ENCODE data around the gene NRP2. TPM values are rescaled to one million over a fixed set of nuclear protein-coding genes. Genes with fewer than 3 reads are reported as not detected.

NRP2 gene
- total RNA-seq, 1 experiment from 2014 or later = 18.3 TPM

DNA sequence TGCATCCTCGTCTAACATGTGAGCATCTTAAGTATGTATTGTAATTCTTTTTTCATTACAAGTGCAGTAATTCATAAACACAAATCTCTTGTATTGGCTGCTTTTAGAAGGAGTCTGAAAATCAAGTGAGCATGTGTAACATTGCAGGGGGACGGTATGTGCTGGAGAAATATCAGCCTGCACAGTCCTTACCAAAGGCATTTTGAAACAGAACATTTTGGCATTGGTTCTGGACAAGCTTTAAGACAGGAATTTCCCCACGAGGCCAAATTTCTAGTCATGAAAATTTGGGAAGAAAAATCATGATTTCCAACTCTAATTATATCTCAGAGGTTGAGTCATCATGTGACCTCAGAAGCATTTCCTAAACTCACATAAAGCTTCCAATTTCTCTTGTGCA lies 24.7 kb upstream of the NRP2 start:
- H2AFZ ChIP-seq (ENCODE audit: low read length) = no peak overlapping the region
- H3K27me3 ChIP-seq (ENCODE audit: low read length) = no peaks in the 10 kb centered on the region
- H3K9me2 ChIP-seq (replicated peaks; ENCODE audit: low read length) = no peaks in the 10 kb centered on the region
- no peaks in the 10 kb centered on the region for H4K20me1 ChIP-seq (ENCODE audit: low read length)
- peaks cover 9% of the 10 kb centered on the region; the same call in 1 of the 2 replicates for H3K4me1 ChIP-seq (ENCODE audit: insufficient read depth, low read length)
- H3F3A ChIP-seq (ENCODE audit: low read length, unreplicated experiment) = no peaks in the 10 kb centered on the region
- H3K9ac ChIP-seq (ENCODE audit: low read length) = no peak overlapping the region
- CTCF ChIA-PET = no interaction called here
- TF ChIP-seq CTCF (conservative IDR thresholded peaks at IDR 0.05; ENCODE audit: low read depth, low read length) = no peak
- no peak for TF ChIP-seq EZH2phosphoT487 (IDR thresholded peaks at IDR 0.05; ENCODE audit: borderline replicate concordance, low read length)
- no peak overlapping the region for H3K27ac ChIP-seq (ENCODE audit: low read length)
- intact Hi-C loops (cut with micrococcal nuclease) = no loop called here
- no peak for DNase-seq
- no peak overlapping the region for H3K4me3 ChIP-seq (ENCODE audit: low read length)
- ATAC-seq = no peak
- H3K36me3 ChIP-seq (ENCODE audit: low read depth, low read length) = no peaks in the 10 kb centered on the region
- no peaks in the 10 kb centered on the region for H3K9me3 ChIP-seq (ENCODE audit: low read length)
- BruUV-seq (replicated peaks) = no TSS peak
- H3K4me2 ChIP-seq (ENCODE audit: low read length) = no peak overlapping the region
- H3K79me2 ChIP-seq (ENCODE audit: low read length) = no peaks in the 10 kb centered on the region
- POLR2A ChIA-PET (ENCODE audit: unreplicated experiment) = no interaction called here

GRCh38 chr2:205658068-205658467 lies 24.2 kb upstream of the NRP2 start:
- DNase-seq (no peak), ATAC-seq (no peak)
- no peak overlapping the region for H3K4me2 ChIP-seq (ENCODE audit: low read length)
- TF ChIP-seq CTCF (conservative IDR thresholded peaks at IDR 0.05; ENCODE audit: low read depth, low read length) (no peak), EZH2phosphoT487 (IDR thresholded peaks at IDR 0.05; ENCODE audit: borderline replicate concordance, low read length) (no peak), EZH2 (IDR thresholded peaks at IDR 0.05; ENCODE audit: low read length, unreplicated experiment) (no peak)
- H3K4me1 ChIP-seq (ENCODE audit: insufficient read depth, low read length) = peaks cover 9% of the 10 kb centered on the region; the same call in 1 of the 2 replicates
- no peak overlapping the region for H2AFZ ChIP-seq (ENCODE audit: low read length)
- H3K9ac ChIP-seq (ENCODE audit: low read length) = no peak overlapping the region
- no peaks in the 10 kb centered on the region for H4K20me1 ChIP-seq (ENCODE audit: low read length)
- ChIA-PET CTCF (no interaction called here), POLR2A (ENCODE audit: unreplicated experiment) (no interaction called here)
- no peak overlapping the region for H3K27ac ChIP-seq (ENCODE audit: low read length)
- H3K36me3 ChIP-seq (ENCODE audit: low read depth, low read length) = no peaks in the 10 kb centered on the region
- H3K4me3 ChIP-seq (ENCODE audit: low read length) = no peak overlapping the region
- no TSS peak for BruUV-seq (replicated peaks)
- no peaks in the 10 kb centered on the region for H3K79me2 ChIP-seq (ENCODE audit: low read length)
- H3K27me3 ChIP-seq (ENCODE audit: low read length) = no peaks in the 10 kb centered on the region
- H3K9me2 ChIP-seq (replicated peaks; ENCODE audit: low read length) = no peaks in the 10 kb centered on the region
- no peaks in the 10 kb centered on the region for H3K9me3 ChIP-seq (ENCODE audit: low read length)
- intact Hi-C loops (cut with micrococcal nuclease) = no loop called here
- no peaks in the 10 kb centered on the region for H3F3A ChIP-seq (ENCODE audit: low read length, unreplicated experiment)

DNA sequence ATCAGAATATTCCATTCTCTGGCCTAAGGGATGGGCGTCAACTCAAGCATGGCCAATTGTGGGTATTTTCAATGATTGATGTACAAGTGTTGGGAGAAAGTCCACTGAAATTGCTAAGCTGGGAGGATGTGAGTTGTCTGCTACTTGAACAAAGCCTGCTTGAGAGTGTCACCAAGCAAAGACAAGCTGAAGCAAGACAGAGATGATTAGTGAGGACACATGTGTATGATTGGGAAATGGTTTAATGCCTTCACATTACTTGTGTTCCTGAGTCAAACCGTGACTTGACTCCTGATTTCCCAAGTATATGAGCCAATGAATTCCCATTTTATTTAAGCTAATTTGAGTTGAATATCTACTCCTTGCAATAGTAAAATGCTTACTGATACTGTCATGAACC lies 23.7 kb upstream of the NRP2 start:
- H3K36me3 ChIP-seq (ENCODE audit: low read depth, low read length) = no peaks in the 10 kb centered on the region
- H3K27ac ChIP-seq (ENCODE audit: low read length) = no peak overlapping the region
- no TSS peak for BruUV-seq (replicated peaks)
- H3K27me3 ChIP-seq (ENCODE audit: low read length) = no peaks in the 10 kb centered on the region
- H2AFZ ChIP-seq (ENCODE audit: low read length) = no peak overlapping the region
- POLR2A ChIA-PET (ENCODE audit: unreplicated experiment) = no interaction called here
- no peak for ATAC-seq
- no peaks in the 10 kb centered on the region for H3F3A ChIP-seq (ENCODE audit: low read length, unreplicated experiment)
- no peaks in the 10 kb centered on the region for H3K9me3 ChIP-seq (ENCODE audit: low read length)
- CTCF ChIA-PET = no interaction called here
- H3K4me2 ChIP-seq (ENCODE audit: low read length) = no peak overlapping the region
- no peaks in the 10 kb centered on the region for H4K20me1 ChIP-seq (ENCODE audit: low read length)
- H3K9me2 ChIP-seq (replicated peaks; ENCODE audit: low read length) = no peaks in the 10 kb centered on the region
- DNase-seq = no peak
- H3K79me2 ChIP-seq (ENCODE audit: low read length) = no peaks in the 10 kb centered on the region
- H3K4me3 ChIP-seq (ENCODE audit: low read length) = no peak overlapping the region
- H3K4me1 ChIP-seq (ENCODE audit: insufficient read depth, low read length) = peaks cover 9% of the 10 kb centered on the region; the same call in 1 of the 2 replicates
- TF ChIP-seq CTCF (conservative IDR thresholded peaks at IDR 0.05; ENCODE audit: low read depth, low read length) = no peak
- TF ChIP-seq EZH2phosphoT487 (IDR thresholded peaks at IDR 0.05; ENCODE audit: borderline replicate concordance, low read length) = no peak
- intact Hi-C loops (cut with micrococcal nuclease) = no loop called here
- H3K9ac ChIP-seq (ENCODE audit: low read length) = no peak overlapping the region
